Mesodermal cell (in vitro differentiated cells): ENCODE measurements around the gene CSK.

Experiments used
- H3K27ac ChIP-seq: 2 replicates; pipeline ENCODE4 v1.7.0; 2013; ENCODE audit warnings: mild to moderate bottlenecking, low read depth, low read length, moderate library complexity; ENCODE audit not compliant: severe bottlenecking
- H3K36me3 ChIP-seq: 2 replicates; pipeline ENCODE4 v1.7.1; 2013; ENCODE audit warnings: mild to moderate bottlenecking, low read length, moderate library complexity; ENCODE audit not compliant: control insufficient read depth, insufficient read depth
- H3K4me1 ChIP-seq: one replicate; pipeline ENCODE4 v1.7.1; 2013; ENCODE audit warnings: mild to moderate bottlenecking, low read length; ENCODE audit not compliant: insufficient read depth, control insufficient read depth, poor library complexity, severe bottlenecking
- H3K4me3 ChIP-seq: 2 replicates; pipeline ENCODE4 v1.7.0; 2013; ENCODE audit warnings: low read length, control low read depth, mild to moderate bottlenecking; ENCODE audit not compliant: insufficient read depth, poor library complexity, severe bottlenecking; ENCODE audit errors: extremely low read depth
- H3K9me3 ChIP-seq: 2 replicates; pipeline ENCODE4 v1.7.1; 2013; ENCODE audit warnings: mild to moderate bottlenecking, low read length, moderate library complexity; ENCODE audit not compliant: control insufficient read depth
- WGBS, 2 experiments: methylation state at CpG; one replicate each; pipeline ENCODE4 v1.1.5; 2013; ENCODE audit warnings: missing lambda C conversion rate in 2 of 2; ENCODE audit not compliant: insufficient coverage in 2 of 2; 5-methylcytosine and 5-hydroxymethylcytosine counted together

The CSK gene

GRCh38 chr15:74829486-74829885, 47.6 kb downstream of the CSK start:
- no peaks in the 10 kb centered on the region for H3K36me3 ChIP-seq
- no peak overlapping the region for H3K27ac ChIP-seq
- H3K9me3 ChIP-seq: no peaks in the 10 kb centered on the region
- no peak overlapping the region for H3K4me3 ChIP-seq
- 84 to 87% methylated on average over 2 of the region's 3 CpGs for WGBS, 2 experiments
- no peaks in the 10 kb centered on the region for H3K4me1 ChIP-seq

GRCh38 chr15:74829991-74830390, 48.1 kb downstream of the CSK start:
- WGBS, 2 experiments: 80 to 93% methylated on average over 3 to 5 of the region's 6 CpGs
- H3K4me1 ChIP-seq: no peaks in the 10 kb centered on the region
- H3K9me3 ChIP-seq: no peaks in the 10 kb centered on the region
- no peak overlapping the region for H3K27ac ChIP-seq
- no peak overlapping the region for H3K4me3 ChIP-seq
- no peaks in the 10 kb centered on the region for H3K36me3 ChIP-seq

GRCh38 chr15:74830868-74831267, 49.0 kb downstream of the CSK start:
- Histone ChIP-seq H3K27ac (no peak overlapping the region), H3K9me3 (no peaks in the 10 kb centered on the region), H3K4me1 (no peaks in the 10 kb centered on the region), H3K4me3 (no peak overlapping the region), H3K36me3 (no peaks in the 10 kb centered on the region)
- 92 to 93% methylated on average over 5 of the region's 5 CpGs for WGBS, 2 experiments

GRCh38 chr15:74831813-74832495, 50.1 kb downstream of the CSK start:
- Histone ChIP-seq H3K9me3 (no peaks in the 10 kb centered on the region), H3K27ac (no peak overlapping the region), H3K4me1 (no peaks in the 10 kb centered on the region), H3K4me3 (no peak overlapping the region), H3K36me3 (no peaks in the 10 kb centered on the region)
- 79 to 90% methylated on average over 10 to 12 of the region's 15 CpGs for WGBS, 2 experiments

GRCh38 chr15:74832826-74833225, 50.9 kb downstream of the CSK start:
- Histone ChIP-seq H3K36me3 (no peaks in the 10 kb centered on the region), H3K4me3 (no peak overlapping the region), H3K4me1 (no peaks in the 10 kb centered on the region), H3K27ac (no peak overlapping the region), H3K9me3 (no peaks in the 10 kb centered on the region)
- 76 to 98% methylated on average over 4 of the region's 4 CpGs for WGBS, 2 experiments

GRCh38 chr15:74833376-74834107, 51.7 kb downstream of the CSK start:
- H3K27ac ChIP-seq: no peak overlapping the region
- no peaks in the 10 kb centered on the region for H3K9me3 ChIP-seq
- H3K36me3 ChIP-seq: peaks cover 5% of the 10 kb centered on the region
- no peaks in the 10 kb centered on the region for H3K4me1 ChIP-seq
- 90% methylated on average over 6 to 10 of the region's 12 CpGs for WGBS, 2 experiments
- H3K4me3 ChIP-seq: no peak overlapping the region

GRCh38 chr15:74835312-74835823, 53.5 kb downstream of the CSK start:
- no peak overlapping the region for H3K4me3 ChIP-seq
- H3K27ac ChIP-seq: no peak overlapping the region
- peaks cover 13% of the 10 kb centered on the region for H3K36me3 ChIP-seq
- H3K9me3 ChIP-seq: no peaks in the 10 kb centered on the region
- H3K4me1 ChIP-seq: no peaks in the 10 kb centered on the region
- WGBS, 2 experiments: 50 to 75% methylated on average over 2 of the region's 5 CpGs

- no peak overlapping the region for H3K27ac ChIP-seq
- H3K4me3 ChIP-seq: no peak overlapping the region
- H3K4me1 ChIP-seq: peaks cover 3% of the 10 kb centered on the region
- 82 to 92% methylated on average over 6 to 7 of the region's 7 CpGs for WGBS, 2 experiments
- H3K9me3 ChIP-seq: no peaks in the 10 kb centered on the region
- H3K36me3 ChIP-seq: peaks cover 16% of the 10 kb centered on the region
These were observed 55.0 kb downstream of the CSK start for GRCh38 chr15:74836846-74837245.

GRCh38 chr15:74837482-74838136, 55.7 kb downstream of the CSK start:
- peaks cover 17% of the 10 kb centered on the region for H3K36me3 ChIP-seq
- 87 to 89% methylated on average over 12 to 13 of the region's 15 CpGs for WGBS, 2 experiments

GRCh38 chr15:74838137-74838516, 56.2 kb downstream of the CSK start:
- H3K9me3 ChIP-seq: no peaks in the 10 kb centered on the region
- H3K36me3 ChIP-seq: peaks cover 17% of the 10 kb centered on the region
- H3K4me3 ChIP-seq: no peak overlapping the region
- no peak overlapping the region for H3K27ac ChIP-seq
- 95% methylated on average over 3 of the region's 10 CpGs; no CpG with 5 or more reads in 1 of the 2 experiments for WGBS, 2 experiments
- H3K4me1 ChIP-seq: peaks cover 3% of the 10 kb centered on the region

More at GRCh38 chr15:74837482-74838136, 55.7 kb downstream of the CSK start:
- no peaks in the 10 kb centered on the region for H3K9me3 ChIP-seq
- no peak overlapping the region for H3K4me3 ChIP-seq
- H3K27ac ChIP-seq: no peak overlapping the region
- H3K4me1 ChIP-seq: peaks cover 3% of the 10 kb centered on the region
